Measurements from ENCODE around the gene ADAMTSL5.

DNA sequence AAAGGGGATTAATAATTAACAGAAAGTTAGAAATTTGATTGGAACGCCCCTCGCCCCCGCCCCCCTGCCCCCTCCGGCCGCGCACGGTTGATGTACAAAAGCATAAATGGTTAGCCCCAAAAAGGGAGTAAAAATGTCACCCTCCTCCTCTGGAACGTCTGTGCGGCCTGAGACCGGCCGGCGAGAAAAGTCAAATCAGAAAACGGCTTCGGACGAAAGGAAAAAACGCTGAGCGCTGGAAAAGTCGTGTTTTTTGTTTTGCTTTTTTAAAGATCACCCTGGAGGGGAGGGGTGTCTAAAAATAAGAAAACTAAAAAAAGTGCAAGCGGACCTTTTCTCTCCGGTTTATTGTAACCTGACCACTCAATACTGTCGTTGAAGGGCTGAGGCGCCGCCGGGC, 42.1 kb upstream of the ADAMTSL5 start:
- TF ChIP-seq CTCF (IDR thresholded peaks at IDR 0.05) (no peak), EP300 (IDR thresholded peaks at IDR 0.05) (no peak), POLR2AphosphoS5 (IDR thresholded peaks at IDR 0.05) (no peak), POLR2A (IDR thresholded peaks at IDR 0.05) (no peak)

All from gastroesophageal sphincter (tissue), 3 donors.